Activated B cell treated with CpG ODN at 0.5 μM for 24 hours (primary cell): ENCODE data around the gene NPHS1. TPM values are rescaled to one million over a fixed set of nuclear protein-coding genes. Genes with fewer than 3 reads are reported as not detected.

Experiments used
- ATAC-seq: fragments of 200-7000 bp; cut with Tn5 transposase; one replicate; pipeline ENCODE4 v1.10.0; 2021; ENCODE audit warnings: low read depth, mild to moderate bottlenecking, moderate library complexity
- CTCF ChIA-PET: fragments of 350-600 bp; sonication (Branson Sonifier 250); formaldehyde crosslinking; loops from one replicate; lab custom pipeline; 2021; ENCODE audit warnings: antibody characterized with exemption; lab: Charles Lee
- POLR2A ChIA-PET: fragments of 350-600 bp; sonication (Branson Sonifier 250); formaldehyde crosslinking; loops from one replicate; lab custom pipeline; 2021; ENCODE audit warnings: antibody characterized with exemption; lab: Charles Lee
- DNase-seq: peaks from one replicate; pipeline ENCODE4 v3.0.0; 2022
- H3K27ac Mint-ChIP-seq: one replicate; pipeline ENCODE4 v1.8.0; 2020; ENCODE audit warnings: mixed read lengths
- H3K27me3 Mint-ChIP-seq: one replicate; pipeline ENCODE4 v1.8.0; 2021; ENCODE audit warnings: mixed read lengths
- H3K36me3 Mint-ChIP-seq: one replicate; pipeline ENCODE4 v1.8.0; 2021; ENCODE audit warnings: low read depth, mixed read lengths
- H3K4me1 Mint-ChIP-seq: one replicate; pipeline ENCODE4 v1.8.0; 2021; ENCODE audit warnings: mixed read lengths
- H3K4me3 Mint-ChIP-seq: one replicate; pipeline ENCODE4 v1.8.0; 2020; ENCODE audit warnings: mild to moderate bottlenecking, mixed read lengths
- H3K9me3 Mint-ChIP-seq: one replicate; pipeline ENCODE4 v1.8.0; 2020; ENCODE audit warnings: mixed read lengths
- intact Hi-C: fragments of 100-400 bp; cut with micrococcal nuclease; formaldehyde crosslinking; loops from one replicate; pipeline ENCODE4 v1.15.1; 2024
- total RNA-seq: library from RNA; stranded (reverse); gene quantifications from 2 replicates; pipeline ENCODE4 v1.2.3, GENCODE V29; 2022
- TF ChIP-seq, protein P1 (sequence below): fragments of 200-600 bp; IDR thresholded peaks from one replicate; pipeline ENCODE4 v1.8.0; 2022; ENCODE audit warnings: antibody characterized with exemption, mild to moderate bottlenecking

NPHS1 gene
- total RNA-seq, 1 donor from 2014 or later, result 0.18 TPM

DNA sequence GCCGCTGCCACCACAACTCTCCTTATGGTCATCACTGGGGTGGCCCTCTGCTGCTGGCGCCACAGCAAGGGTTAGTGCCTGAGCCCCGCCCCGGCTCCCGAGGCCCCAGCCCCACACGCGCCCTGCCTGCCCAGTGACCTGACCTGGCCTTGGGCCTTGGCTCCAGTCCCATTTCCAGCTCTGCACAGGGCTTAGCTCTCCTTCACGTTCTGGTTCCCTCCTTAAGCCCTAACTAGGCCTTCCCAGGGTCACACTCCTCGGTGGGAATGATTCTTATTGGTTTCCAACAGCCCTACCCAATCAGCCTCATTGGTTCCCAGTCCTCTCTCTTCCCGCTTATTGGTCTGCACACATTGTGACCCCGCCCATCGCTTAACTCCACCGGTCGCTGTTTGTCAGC, 10.2 kb upstream of the NPHS1 start:
- no peak for DNase-seq
- TF ChIP-seq, protein P1, sequence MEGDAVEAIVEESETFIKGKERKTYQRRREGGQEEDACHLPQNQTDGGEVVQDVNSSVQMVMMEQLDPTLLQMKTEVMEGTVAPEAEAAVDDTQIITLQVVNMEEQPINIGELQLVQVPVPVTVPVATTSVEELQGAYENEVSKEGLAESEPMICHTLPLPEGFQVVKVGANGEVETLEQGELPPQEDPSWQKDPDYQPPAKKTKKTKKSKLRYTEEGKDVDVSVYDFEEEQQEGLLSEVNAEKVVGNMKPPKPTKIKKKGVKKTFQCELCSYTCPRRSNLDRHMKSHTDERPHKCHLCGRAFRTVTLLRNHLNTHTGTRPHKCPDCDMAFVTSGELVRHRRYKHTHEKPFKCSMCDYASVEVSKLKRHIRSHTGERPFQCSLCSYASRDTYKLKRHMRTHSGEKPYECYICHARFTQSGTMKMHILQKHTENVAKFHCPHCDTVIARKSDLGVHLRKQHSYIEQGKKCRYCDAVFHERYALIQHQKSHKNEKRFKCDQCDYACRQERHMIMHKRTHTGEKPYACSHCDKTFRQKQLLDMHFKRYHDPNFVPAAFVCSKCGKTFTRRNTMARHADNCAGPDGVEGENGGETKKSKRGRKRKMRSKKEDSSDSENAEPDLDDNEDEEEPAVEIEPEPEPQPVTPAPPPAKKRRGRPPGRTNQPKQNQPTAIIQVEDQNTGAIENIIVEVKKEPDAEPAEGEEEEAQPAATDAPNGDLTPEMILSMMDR, result no peak
- CTCF ChIA-PET, result no interaction called here
- Mint-ChIP-seq H3K36me3 (no peaks in the 10 kb centered on the region), H3K9me3 (no peaks in the 10 kb centered on the region), H3K27ac (no peak overlapping the region), H3K4me3 (no peak overlapping the region), H3K27me3 (peaks cover 65% of the 10 kb centered on the region), H3K4me1 (peaks cover 5% of the 10 kb centered on the region)
- no peak for ATAC-seq
- intact Hi-C loops, result no loop called here
- POLR2A ChIA-PET, result no interaction called here

DNA sequence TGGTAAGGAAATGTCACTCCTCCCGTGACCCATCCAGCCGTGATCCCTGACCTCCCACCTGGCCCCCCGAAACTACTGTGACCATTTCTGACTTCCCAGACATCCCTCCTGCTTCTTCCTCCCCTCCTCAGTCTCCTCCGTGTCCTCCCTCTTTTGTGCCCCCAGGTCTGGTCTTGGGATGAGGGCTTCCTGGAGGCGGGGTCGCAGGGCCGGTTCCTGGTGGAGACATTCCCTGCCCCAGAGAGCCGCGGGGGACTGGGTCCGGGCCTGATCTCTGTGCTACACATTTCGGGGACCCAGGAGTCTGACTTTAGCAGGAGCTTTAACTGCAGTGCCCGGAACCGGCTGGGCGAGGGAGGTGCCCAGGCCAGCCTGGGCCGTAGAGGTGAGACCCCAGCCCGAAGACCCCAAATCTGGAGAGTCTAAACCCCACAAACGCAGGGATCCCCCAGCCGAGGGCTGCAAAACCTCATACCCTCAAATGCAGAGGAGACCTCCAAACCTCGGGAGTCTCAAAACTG, 9.4 kb upstream of the NPHS1 start:
- TF ChIP-seq, protein P1, result no peak
- ChIA-PET CTCF (no interaction called here), POLR2A (no interaction called here)
- Mint-ChIP-seq H3K27me3 (peaks cover 65% of the 10 kb centered on the region), H3K4me3 (no peak overlapping the region), H3K27ac (no peak overlapping the region), H3K36me3 (no peaks in the 10 kb centered on the region), H3K9me3 (no peaks in the 10 kb centered on the region), H3K4me1 (peaks cover 12% of the 10 kb centered on the region)
- DNase-seq (no peak), ATAC-seq (no peak)
- intact Hi-C loops, result no loop called here

DNA sequence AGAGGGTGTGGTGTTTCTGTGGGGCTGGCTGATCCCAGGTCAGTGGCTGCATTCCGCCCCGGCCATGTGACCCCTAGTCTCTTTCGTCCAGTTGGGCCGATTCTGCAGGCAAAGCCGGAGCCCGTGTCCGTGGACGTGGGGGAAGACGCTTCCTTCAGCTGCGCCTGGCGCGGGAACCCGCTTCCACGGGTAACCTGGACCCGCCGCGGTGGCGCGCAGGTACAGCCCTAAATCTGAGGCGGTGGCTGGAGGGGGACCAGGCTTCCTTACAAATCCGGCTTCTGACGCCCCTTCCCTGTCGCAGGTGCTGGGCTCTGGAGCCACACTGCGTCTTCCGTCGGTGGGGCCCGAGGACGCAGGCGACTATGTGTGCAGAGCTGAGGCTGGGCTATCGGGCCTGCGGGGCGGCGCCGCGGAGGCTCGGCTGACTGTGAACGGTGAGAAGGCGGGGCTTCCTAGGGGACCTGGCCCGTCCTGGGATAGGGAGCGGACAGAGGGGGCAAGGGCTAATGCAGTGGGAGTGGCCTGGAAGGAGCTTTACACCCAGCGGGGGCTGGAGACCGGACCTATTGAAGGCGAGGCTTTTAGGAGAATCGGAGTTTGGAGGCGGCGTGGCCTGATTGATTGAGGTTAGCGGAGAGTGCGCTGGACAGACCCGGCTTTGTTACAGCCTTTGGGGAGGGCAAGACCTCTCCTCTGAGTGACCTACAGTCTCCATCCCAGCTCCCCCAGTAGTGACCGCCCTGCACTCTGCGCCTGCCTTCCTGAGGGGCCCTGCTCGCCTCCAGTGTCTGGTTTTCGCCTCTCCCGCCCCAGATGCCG, 8.7 kb upstream of the NPHS1 start:
- H3K4me1 Mint-ChIP-seq, result peaks cover 12% of the 10 kb centered on the region
- TF ChIP-seq, protein P1, result no peak
- ATAC-seq (no peak), DNase-seq (no peak)
- no peaks in the 10 kb centered on the region for H3K9me3 Mint-ChIP-seq
- peaks cover 60% of the 10 kb centered on the region for H3K27me3 Mint-ChIP-seq
- no peaks in the 10 kb centered on the region for H3K36me3 Mint-ChIP-seq
- H3K4me3 Mint-ChIP-seq, result peak overlapping the region; percentile 15
- no peak overlapping the region for H3K27ac Mint-ChIP-seq
- intact Hi-C loops, result no loop called here
- POLR2A ChIA-PET, result no interaction called here
- CTCF ChIA-PET, result no interaction called here

DNA sequence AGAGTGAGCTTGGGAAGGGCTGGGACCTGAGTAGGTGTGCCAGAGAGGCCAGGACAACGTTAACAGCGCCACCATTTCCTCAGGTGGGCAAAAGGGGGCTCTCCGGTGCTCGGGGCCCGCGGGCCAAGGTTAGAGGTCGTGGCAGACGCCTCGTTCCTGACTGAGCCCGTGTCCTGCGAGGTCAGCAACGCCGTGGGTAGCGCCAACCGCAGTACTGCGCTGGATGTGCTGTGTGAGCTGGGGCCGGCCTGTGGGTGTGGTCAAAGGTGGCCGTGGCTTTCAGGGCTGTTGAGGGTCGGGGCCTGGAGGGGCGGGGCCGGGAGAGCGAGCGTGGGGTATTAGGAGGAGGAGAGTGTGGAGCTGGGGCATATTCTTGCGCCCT, 8.1 kb upstream of the NPHS1 start:
- no peaks in the 10 kb centered on the region for H3K36me3 Mint-ChIP-seq
- intact Hi-C loops, result no loop called here
- no peak overlapping the region for H3K27ac Mint-ChIP-seq
- ChIA-PET POLR2A (no interaction called here), CTCF (no interaction called here)
- no peaks in the 10 kb centered on the region for H3K9me3 Mint-ChIP-seq
- ATAC-seq (no peak), DNase-seq (no peak)
- H3K4me1 Mint-ChIP-seq, result peaks cover 12% of the 10 kb centered on the region
- H3K4me3 Mint-ChIP-seq, result no peak overlapping the region
- peaks cover 59% of the 10 kb centered on the region for H3K27me3 Mint-ChIP-seq
- TF ChIP-seq, protein P1, result no peak

DNA sequence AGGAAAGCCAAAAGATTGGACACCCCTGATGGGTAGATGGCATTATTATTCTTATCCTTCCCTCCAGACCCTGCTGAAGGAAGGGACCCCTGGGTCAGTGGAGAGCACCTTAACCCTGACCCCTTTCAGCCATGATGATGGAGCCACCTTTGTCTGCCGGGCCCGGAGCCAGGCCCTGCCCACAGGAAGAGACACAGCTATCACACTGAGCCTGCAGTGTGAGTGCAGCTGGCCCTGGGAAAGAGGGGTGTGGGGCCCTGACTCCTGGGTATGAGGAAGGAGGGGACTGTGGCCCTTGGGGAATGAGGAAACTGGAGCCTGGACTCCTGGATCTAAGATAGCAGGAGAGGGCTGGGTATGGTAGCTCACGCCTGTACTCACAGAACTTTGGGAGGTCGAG, 7.1 kb upstream of the NPHS1 start:
- Mint-ChIP-seq H3K4me1 (peaks cover 12% of the 10 kb centered on the region), H3K9me3 (no peaks in the 10 kb centered on the region), H3K36me3 (no peaks in the 10 kb centered on the region), H3K27me3 (peaks cover 59% of the 10 kb centered on the region), H3K27ac (no peak overlapping the region), H3K4me3 (no peak overlapping the region)
- DNase-seq (no peak), ATAC-seq (no peak)
- TF ChIP-seq, protein P1, result no peak
- intact Hi-C loops, result no loop called here
- POLR2A ChIA-PET, result no interaction called here
- CTCF ChIA-PET, result no interaction called here
